Stimulated activated naive B cell treated with anti-CD40 and anti-IgM and Interleukin-4, amounts not matched to agents 10 μg/mL and 1 μg/mL and 100 μg/mL, for 72 hours (primary cell): ENCODE results near the gene TMEM132C.

ENCODE experiments used
- ATAC-seq, 2 donors: fragments of 150-1000 bp; cut with Tn5 transposase; replicated peaks; 2 replicates each; pipeline ENCODE4 v1.10.0; 2021; ENCODE audit warnings: moderate library complexity in 1 of 2
- DNase-seq: peaks from one replicate; pipeline ENCODE4 v3.0.0; 2021
- H3K27ac Mint-ChIP-seq: one replicate; pipeline ENCODE4 v1.8.0; 2022; ENCODE audit warnings: mild to moderate bottlenecking, mixed read lengths
- H3K27me3 Mint-ChIP-seq, 2 donors: one replicate each; pipeline ENCODE4 v1.8.0; 2022; ENCODE audit warnings: mixed read lengths in 2 of 2
- H3K36me3 Mint-ChIP-seq, 2 donors: one replicate each; pipeline ENCODE4 v1.8.0; 2022; ENCODE audit warnings: mixed read lengths in 2 of 2, mild to moderate bottlenecking in 1 of 2
- H3K4me1 Mint-ChIP-seq, 2 donors: one replicate each; pipeline ENCODE4 v1.8.0; 2022; ENCODE audit warnings: mixed read lengths in 2 of 2, mild to moderate bottlenecking in 1 of 2
- H3K4me3 Mint-ChIP-seq, 2 donors: one replicate each; pipeline ENCODE4 v1.8.0; 2022; ENCODE audit warnings: mild to moderate bottlenecking in 2 of 2, mixed read lengths in 2 of 2, moderate library complexity in 1 of 2
- H3K9me3 Mint-ChIP-seq, 2 donors: one replicate each; pipeline ENCODE4 v1.8.0; 2022; ENCODE audit warnings: mixed read lengths in 2 of 2, mild to moderate bottlenecking in 1 of 2

TMEM132C gene

DNA sequence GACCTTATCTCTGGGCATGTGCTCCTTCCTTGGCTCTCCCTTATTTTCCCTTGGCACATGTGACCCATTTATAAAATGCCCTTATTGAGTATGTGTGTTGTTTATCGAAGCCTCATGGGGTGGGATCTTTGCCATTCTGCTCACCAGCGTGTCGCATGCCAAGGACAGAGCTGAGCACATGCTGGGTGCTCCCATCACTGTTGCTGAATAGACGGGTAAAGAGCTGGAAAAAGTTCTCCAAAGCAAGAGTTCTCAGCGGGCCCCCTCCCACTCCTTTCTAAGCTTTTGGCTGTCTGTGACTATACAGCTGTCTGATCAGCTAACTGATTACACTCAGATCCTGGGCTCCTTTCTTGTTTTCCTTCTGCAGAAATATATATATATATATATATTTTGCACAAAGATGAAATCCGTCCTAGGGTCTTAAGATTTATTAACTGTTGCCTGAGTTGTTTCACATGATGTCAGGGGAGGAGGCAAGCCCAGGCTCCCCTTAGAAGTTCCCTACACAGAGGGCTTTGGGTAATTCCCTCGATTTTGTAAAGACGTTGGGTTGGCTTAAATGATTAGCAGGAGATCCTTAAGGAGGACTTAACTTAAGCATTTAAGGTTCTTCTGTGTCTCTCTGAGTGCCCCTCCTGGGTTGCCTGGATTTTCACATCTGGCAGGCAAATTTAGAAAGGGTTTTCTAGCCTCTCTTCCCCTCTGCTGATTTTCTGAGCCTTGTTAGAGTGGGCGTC lies 71.6 kb downstream of the TMEM132C start:
- no peak for DNase-seq
- no peak for ATAC-seq
- Mint-ChIP-seq H3K4me3 (no peak overlapping the region), H3K4me1 (no peaks in the 10 kb centered on the region), H3K9me3 (peaks cover 0 to 2% of the 10 kb centered on the region in 2 donors), H3K27me3 (peaks cover 0 to 10% of the 10 kb centered on the region in 2 donors), H3K27ac (no peak overlapping the region), H3K36me3 (no peaks in the 10 kb centered on the region)

DNA sequence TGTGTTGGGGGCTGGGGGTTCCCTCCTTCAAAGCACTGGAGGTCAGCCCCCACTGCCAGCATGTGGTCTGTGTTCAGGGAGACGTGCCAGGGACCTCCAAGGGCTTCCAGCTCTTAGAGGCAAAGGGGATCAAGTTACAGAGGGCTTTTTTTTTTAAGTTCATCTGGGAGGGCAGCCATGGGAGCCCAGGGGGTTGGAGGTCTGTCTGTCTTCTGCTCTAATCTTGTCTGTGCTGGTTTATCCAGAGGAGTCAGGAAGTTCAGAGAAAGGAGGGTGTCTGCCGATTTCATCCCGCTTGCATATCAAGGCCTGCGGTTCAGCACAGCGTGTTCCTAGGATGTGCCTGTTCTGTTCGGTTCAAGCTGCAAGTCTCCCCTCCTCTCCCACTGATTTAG lies 72.2 kb downstream of the TMEM132C start:
- ATAC-seq (no peak), DNase-seq (no peak)
- Mint-ChIP-seq H3K9me3 (peaks cover 0 to 2% of the 10 kb centered on the region in 2 donors), H3K4me3 (no peak overlapping the region), H3K36me3 (no peaks in the 10 kb centered on the region), H3K4me1 (no peaks in the 10 kb centered on the region), H3K27me3 (peaks cover 0 to 10% of the 10 kb centered on the region in 2 donors), H3K27ac (no peak overlapping the region)

DNA sequence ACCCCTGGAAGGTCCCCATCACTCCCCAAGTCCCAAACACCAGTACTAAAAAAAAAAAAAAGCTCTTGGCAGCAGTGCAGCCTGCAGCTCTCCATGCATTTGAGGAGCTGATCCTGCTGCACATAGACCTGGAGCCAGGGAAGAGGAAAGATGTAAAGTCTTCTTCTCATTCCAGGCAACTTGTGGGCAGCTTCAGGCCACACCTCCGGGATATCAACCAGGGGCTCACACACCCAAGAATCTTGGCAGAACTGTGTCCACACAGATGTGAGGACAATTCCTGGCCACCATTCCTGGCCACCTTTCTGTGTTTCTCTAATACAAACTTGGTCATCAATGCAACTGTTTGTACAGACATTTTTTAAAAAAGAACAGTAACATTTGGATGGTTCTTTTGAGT lies 72.7 kb downstream of the TMEM132C start:
- H3K4me1 Mint-ChIP-seq, result no peaks in the 10 kb centered on the region
- H3K27me3 Mint-ChIP-seq, result peaks cover 0 to 10% of the 10 kb centered on the region in 2 donors
- no peak overlapping the region for H3K27ac Mint-ChIP-seq
- no peaks in the 10 kb centered on the region for H3K36me3 Mint-ChIP-seq
- no peak for DNase-seq
- H3K4me3 Mint-ChIP-seq, result no peak overlapping the region
- ATAC-seq, result no peak
- H3K9me3 Mint-ChIP-seq, result peaks cover 2 to 4% of the 10 kb centered on the region in 2 donors

DNA sequence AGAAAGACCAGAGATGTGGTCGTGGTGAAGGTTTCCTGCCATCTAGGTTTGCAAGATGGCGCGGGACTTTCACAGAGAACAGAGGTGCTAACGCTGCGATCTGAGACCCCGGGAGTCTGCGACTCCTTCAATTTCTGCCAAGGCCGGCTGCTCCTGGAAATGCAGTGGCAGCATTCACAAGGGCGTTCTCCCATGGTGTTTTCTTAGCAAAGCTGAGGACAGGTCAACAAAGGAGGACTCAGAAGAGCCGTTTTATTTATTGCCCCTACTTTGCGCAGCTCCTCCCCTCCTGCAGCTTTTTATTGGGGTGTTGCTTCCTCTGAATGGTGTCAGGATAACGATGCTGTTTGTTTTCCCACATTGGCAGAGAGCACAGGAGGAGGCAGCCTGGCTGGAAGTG lies 86.3 kb downstream of the TMEM132C start:
- Mint-ChIP-seq H3K4me1 (no peaks in the 10 kb centered on the region), H3K4me3 (no peak overlapping the region), H3K36me3 (peaks cover 4% of the 10 kb centered on the region in 2 donors), H3K27me3 (peaks cover 5 to 13% of the 10 kb centered on the region in 2 donors), H3K9me3 (peaks cover 19 to 20% of the 10 kb centered on the region in 2 donors), H3K27ac (no peak overlapping the region)
- DNase-seq (no peak), ATAC-seq (no peak)

DNA sequence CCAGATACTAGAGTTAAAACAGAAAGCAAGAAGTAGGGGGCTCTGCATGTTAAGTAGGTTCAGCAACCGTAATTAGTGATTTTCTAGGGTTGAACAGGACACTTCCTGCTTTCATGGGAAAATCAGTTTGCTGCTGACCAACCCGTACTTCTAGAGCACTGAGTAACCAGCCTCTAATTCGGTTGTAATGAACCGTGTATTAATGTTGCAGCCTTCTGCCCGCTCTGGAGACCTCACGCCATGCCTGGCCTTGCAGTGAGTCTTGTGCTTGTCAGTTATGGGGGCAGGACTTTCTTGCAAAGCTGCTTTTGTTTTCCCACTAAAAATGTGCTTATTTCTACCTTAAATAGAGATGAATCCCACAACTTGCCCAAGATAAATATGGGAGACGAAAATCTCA lies 89.6 kb downstream of the TMEM132C start:
- no peak for DNase-seq
- peaks cover 5 to 13% of the 10 kb centered on the region in 2 donors for H3K27me3 Mint-ChIP-seq
- H3K4me1 Mint-ChIP-seq, result no peaks in the 10 kb centered on the region
- no peak for ATAC-seq
- H3K36me3 Mint-ChIP-seq, result peaks cover 2 to 4% of the 10 kb centered on the region in 2 donors
- peaks cover 15 to 16% of the 10 kb centered on the region in 2 donors for H3K9me3 Mint-ChIP-seq
- no peak overlapping the region for H3K27ac Mint-ChIP-seq
- H3K4me3 Mint-ChIP-seq, result no peak overlapping the region

DNA sequence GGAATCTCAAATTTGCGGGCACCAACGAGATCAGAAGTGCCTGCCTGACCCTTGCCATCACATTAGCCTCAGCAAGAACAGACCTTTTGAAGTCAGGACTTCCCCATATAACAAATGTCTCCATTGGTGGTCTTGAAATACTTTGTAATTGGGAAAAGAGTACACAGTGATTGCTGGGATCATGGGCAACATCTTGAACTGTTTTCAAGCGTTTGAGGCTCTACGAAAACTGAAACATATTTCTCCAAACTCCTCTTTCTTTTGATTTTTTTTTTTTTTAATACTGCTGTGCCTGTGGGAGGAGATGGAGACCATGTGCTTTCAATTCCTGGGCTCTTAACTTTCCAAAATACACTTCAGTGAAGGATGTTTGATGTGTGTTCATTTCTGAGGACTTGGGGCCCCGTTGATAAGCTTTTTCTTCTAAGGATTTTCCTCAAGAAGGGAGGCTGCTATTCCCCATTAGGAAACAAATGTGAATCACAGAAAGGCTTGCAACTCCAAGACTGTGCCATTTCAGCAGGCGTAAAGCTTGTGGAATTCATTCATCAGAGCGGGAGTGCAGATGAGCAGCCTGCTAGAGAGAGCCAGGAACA lies 94.5 kb downstream of the TMEM132C start:
- no peaks in the 10 kb centered on the region for H3K36me3 Mint-ChIP-seq
- no peak for ATAC-seq
- H3K27me3 Mint-ChIP-seq, result peaks cover 21% of the 10 kb centered on the region in 2 donors

DNA sequence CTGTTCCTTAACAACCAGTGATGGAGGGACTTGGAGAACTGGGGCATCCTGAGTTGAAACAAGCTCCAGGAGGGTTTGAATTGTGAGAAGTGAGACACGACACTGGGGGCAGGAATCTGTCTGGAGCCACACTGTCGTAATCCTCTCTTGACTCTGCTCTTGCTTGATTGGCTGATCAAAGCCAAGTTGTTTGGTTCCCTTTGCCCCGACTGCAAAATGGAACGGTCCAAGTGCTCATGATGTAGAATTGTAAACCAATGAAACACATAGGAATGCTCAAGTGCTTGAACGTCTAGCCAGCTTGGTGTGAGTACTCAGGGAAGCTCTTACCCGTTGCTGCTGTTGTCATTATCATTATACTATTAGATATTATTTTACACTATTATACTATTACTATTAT lies 98.1 kb downstream of the TMEM132C start:
- peaks cover 0 to 4% of the 10 kb centered on the region in 2 donors for H3K4me1 Mint-ChIP-seq
- no peak overlapping the region for H3K27ac Mint-ChIP-seq
- no peaks in the 10 kb centered on the region for H3K9me3 Mint-ChIP-seq
- no peak overlapping the region for H3K4me3 Mint-ChIP-seq
- H3K27me3 Mint-ChIP-seq, result peaks cover 27% of the 10 kb centered on the region in 2 donors
- DNase-seq (no peak), ATAC-seq (no peak)
- no peaks in the 10 kb centered on the region for H3K36me3 Mint-ChIP-seq

More for the DNA sequence above, 94.5 kb downstream of the TMEM132C start:
- Mint-ChIP-seq H3K4me3 (no peak overlapping the region), H3K4me1 (peaks cover 0 to 4% of the 10 kb centered on the region in 2 donors), H3K27ac (no peak overlapping the region), H3K9me3 (peaks cover 0 to 2% of the 10 kb centered on the region in 2 donors)
- no peak for DNase-seq

DNA sequence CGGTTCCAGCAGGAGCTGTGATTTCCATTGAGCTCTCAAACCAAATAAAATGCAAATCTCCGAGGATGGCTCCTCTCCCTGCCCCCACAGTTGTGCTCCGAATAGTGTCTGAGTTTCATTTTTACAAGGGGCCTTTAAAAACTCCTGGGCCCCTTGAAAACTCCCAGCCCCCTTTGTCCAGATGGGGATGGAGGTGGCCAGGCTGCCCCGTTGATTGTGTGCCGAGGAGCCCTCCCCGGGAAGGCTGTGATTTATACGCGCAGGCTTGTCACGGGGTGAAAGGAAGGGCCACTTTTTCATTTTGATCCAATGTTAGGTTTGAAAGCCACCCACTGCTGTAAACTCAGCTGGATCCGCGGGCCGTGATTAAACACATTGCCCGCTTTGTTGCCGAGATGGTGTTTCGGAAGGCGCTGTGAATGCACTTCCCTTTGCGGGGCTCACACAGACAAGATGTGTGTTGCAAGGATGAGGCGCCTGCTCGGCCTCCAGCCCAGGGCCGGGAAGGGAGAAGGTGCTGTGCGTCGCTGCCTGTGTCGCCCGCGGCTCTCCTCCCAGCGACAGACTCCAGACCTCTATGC lies 98.8 kb downstream of the TMEM132C start:
- Mint-ChIP-seq H3K36me3 (no peaks in the 10 kb centered on the region), H3K9me3 (peaks cover 0 to 1% of the 10 kb centered on the region in 2 donors), H3K27me3 (peaks cover 27% of the 10 kb centered on the region in 2 donors), H3K4me3 (no peak overlapping the region), H3K4me1 (peaks cover 0 to 4% of the 10 kb centered on the region in 2 donors), H3K27ac (no peak overlapping the region)
- DNase-seq (no peak), ATAC-seq (no peak)

DNA sequence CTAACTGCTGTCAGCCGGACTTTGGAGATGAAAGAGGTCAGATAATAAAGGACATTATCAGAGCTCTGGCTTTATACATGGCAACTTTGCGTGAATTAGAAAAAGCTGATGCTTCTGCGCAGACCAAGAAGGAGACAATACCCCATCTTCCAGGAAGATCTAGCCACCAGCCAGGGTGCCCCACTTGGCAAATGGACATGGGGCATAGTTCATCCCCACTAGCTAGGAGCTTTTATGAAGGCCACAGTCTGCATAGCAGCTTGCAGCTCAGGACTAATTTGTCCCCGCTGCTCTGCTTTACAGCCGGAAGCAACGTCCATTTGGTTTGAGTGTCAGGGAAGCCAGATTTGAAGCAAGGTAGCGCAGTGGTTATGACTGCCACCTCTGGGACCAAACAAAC lies 101.0 kb downstream of the TMEM132C start:
- Mint-ChIP-seq H3K27me3 (peaks cover 27% of the 10 kb centered on the region in 2 donors), H3K4me3 (no peak overlapping the region), H3K36me3 (no peaks in the 10 kb centered on the region), H3K27ac (no peak overlapping the region), H3K4me1 (peaks cover 0 to 4% of the 10 kb centered on the region in 2 donors), H3K9me3 (peaks cover 0 to 1% of the 10 kb centered on the region in 2 donors)
- ATAC-seq (no peak), DNase-seq (no peak)

DNA sequence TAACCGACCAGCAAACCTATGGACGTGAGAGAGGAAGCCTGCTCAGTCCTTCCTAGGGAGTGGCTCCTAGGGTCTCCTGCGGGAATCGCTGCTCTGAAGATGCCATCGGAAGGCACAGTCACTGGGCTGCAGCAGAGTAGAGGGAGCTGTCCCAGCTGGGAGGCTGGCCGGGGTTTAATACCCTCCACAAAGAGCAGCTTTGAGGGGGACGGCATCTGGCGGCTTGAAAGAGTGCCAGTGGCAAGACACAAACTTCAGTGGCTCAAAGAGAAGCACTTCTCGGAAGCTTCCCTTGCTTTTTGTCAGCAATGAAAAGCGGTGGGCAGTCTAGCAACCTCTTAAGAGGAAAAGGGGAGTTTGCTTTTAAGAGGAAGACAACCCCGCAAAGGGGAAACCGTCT lies 114.6 kb downstream of the TMEM132C start:
- Mint-ChIP-seq H3K4me1 (no peaks in the 10 kb centered on the region), H3K9me3 (peaks cover 6 to 10% of the 10 kb centered on the region in 2 donors), H3K27me3 (peaks cover 0 to 17% of the 10 kb centered on the region in 2 donors), H3K4me3 (no peak overlapping the region), H3K27ac (no peak overlapping the region), H3K36me3 (no peaks in the 10 kb centered on the region)
- DNase-seq (no peak), ATAC-seq (no peak)

DNA sequence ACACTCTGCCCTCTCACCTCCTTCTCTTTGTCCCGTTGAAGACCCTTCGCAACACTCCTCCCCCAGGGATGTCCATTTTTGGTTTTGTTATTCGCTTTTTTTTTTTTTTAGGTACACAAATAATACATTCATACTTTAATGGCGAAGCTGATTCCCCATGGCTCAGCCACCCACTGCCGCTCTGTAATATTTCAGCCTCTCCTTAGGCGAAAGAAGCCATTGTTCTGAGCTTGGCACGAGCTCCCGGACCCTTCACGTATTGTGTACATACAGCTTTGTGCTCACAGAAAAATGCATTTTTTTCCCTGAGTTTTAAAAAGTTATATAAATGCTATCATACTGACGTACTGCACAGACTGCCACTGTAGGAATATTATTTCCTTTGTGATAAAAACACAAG lies 115.0 kb downstream of the TMEM132C start:
- no peak for DNase-seq
- Mint-ChIP-seq H3K4me1 (no peaks in the 10 kb centered on the region), H3K4me3 (no peak overlapping the region), H3K9me3 (peaks cover 6 to 10% of the 10 kb centered on the region in 2 donors), H3K27ac (no peak overlapping the region), H3K27me3 (peaks cover 0 to 17% of the 10 kb centered on the region in 2 donors), H3K36me3 (no peaks in the 10 kb centered on the region)
- ATAC-seq, result no peak

DNA sequence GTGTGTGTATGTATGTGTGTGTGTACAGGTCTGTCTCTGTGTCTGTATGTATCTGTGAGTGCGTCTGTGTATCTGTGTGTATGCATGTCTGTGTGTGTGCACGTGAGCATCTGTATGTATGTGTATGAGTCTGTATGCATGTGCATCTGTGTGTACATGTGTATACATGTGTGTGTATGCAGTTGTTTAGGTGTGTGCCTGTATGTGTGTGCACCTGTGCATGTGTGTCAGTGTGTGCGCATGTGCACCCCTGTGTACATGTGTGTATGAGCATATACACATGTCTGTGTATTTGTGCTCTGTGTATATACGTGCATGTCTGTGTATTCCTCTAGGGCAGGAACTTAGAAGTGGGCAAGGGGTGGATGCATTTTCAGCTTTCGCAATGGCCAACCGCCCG lies 116.0 kb downstream of the TMEM132C start:
- Mint-ChIP-seq H3K9me3 (peaks cover 4 to 5% of the 10 kb centered on the region in 2 donors), H3K36me3 (no peaks in the 10 kb centered on the region), H3K27ac (no peak overlapping the region), H3K27me3 (peaks cover 0 to 18% of the 10 kb centered on the region in 2 donors), H3K4me3 (no peak overlapping the region), H3K4me1 (no peaks in the 10 kb centered on the region)
- ATAC-seq, result no peak
- no peak for DNase-seq

DNA sequence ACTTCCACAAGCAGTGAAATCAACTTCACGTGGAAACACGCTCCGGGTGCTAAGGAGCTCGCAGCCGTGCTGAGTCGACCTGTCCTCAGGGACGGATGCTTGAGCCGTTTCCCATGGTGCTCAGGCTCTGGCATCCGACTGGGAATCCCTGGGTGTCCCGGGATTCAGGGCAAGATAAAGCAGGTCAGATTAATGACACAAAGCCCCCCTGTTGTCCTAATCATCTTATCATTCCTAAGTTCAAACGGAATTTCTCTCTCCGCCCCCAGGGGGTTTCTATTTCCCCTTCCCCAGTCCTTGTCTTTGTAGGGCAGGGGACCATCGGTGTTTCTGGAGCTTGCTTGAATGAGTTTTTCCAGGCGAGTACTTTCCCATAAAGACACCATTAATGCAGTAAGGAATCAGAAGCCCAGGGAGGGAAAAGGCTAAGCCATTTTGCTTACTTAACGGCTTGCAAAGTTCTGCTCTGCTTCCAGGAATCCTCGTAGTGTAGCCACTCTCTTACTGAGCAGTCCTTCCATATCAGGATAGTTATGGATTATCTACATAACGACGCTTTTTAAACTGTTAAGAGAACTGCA lies 116.5 kb downstream of the TMEM132C start:
- Mint-ChIP-seq H3K4me1 (no peaks in the 10 kb centered on the region), H3K4me3 (no peak overlapping the region), H3K36me3 (no peaks in the 10 kb centered on the region), H3K27me3 (peaks cover 0 to 23% of the 10 kb centered on the region in 2 donors), H3K9me3 (peaks cover 4 to 5% of the 10 kb centered on the region in 2 donors), H3K27ac (no peak overlapping the region)
- no peak for ATAC-seq
- no peak for DNase-seq

DNA sequence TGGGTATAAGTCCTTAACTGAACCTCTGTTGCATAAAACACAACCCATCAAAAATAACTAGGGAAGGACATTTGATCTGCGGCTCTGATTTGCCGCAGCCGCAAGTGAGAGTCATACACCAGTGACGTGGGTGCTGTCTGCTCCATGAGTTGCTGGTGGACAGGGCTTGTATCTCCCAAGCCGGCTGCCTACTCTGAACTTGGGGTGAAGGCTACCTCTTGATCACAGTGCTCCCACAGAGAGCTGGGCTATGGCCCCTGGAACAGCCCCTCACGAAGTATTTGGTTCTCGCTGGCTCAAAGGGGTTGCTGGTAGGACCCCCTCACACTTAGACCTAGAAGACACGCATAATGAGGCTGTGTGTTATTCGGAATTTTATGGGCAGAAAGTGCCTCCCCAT lies 118.8 kb downstream of the TMEM132C start:
- DNase-seq (no peak), ATAC-seq (no peak)
- H3K36me3 Mint-ChIP-seq, result peaks cover 0 to 1% of the 10 kb centered on the region in 2 donors
- H3K9me3 Mint-ChIP-seq, result peaks cover 3 to 4% of the 10 kb centered on the region in 2 donors
- H3K27ac Mint-ChIP-seq, result no peak overlapping the region
- no peaks in the 10 kb centered on the region for H3K4me1 Mint-ChIP-seq
- H3K4me3 Mint-ChIP-seq, result no peak overlapping the region
- H3K27me3 Mint-ChIP-seq, result peaks cover 4 to 31% of the 10 kb centered on the region in 2 donors
